ENCODE results near the gene AFF3.

DNA sequence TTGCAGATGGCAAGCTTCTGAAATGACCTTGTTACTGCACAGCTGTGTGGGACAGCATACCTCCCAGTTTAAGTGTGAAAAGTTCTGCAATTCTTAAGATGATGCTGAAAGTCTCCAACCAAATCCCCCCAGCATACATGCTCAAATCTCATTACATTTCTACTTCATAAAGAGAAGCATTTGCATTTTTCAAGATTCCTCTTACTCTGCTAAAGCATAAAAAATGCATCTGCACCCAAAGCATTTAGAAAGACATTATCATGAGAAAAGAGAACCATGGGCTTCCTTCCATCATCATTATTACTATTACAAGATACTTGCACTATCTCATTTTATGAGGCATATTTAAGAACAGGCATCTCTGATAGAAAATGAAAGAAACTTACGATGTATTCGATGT, 415.7 kb downstream of the AFF3 start:
- TF ChIP-seq, protein P1, sequence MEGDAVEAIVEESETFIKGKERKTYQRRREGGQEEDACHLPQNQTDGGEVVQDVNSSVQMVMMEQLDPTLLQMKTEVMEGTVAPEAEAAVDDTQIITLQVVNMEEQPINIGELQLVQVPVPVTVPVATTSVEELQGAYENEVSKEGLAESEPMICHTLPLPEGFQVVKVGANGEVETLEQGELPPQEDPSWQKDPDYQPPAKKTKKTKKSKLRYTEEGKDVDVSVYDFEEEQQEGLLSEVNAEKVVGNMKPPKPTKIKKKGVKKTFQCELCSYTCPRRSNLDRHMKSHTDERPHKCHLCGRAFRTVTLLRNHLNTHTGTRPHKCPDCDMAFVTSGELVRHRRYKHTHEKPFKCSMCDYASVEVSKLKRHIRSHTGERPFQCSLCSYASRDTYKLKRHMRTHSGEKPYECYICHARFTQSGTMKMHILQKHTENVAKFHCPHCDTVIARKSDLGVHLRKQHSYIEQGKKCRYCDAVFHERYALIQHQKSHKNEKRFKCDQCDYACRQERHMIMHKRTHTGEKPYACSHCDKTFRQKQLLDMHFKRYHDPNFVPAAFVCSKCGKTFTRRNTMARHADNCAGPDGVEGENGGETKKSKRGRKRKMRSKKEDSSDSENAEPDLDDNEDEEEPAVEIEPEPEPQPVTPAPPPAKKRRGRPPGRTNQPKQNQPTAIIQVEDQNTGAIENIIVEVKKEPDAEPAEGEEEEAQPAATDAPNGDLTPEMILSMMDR (conservative IDR thresholded peaks at IDR 0.05 in 1 of 2, IDR thresholded peaks at IDR 0.05 in 1 of 2; ENCODE audit: extremely low read depth in 1 of 2, insufficient read depth in 1 of 2, low read depth in 1 of 2, low read length in 2 of 2), result no peak
- TF ChIP-seq EZH2 (IDR thresholded peaks at IDR 0.05; ENCODE audit: borderline replicate concordance, low read length), result no peak

All from mammary epithelial cell (primary cell).